B cell (primary cell): ENCODE measurements around the gene UGT1A4. TPM values are rescaled to one million over a fixed set of nuclear protein-coding genes. Genes with fewer than 3 reads are reported as not detected.

ENCODE experiments used
- ATAC-seq: fragments of 200-7000 bp; cut with Tn5 transposase; one replicate; pipeline ENCODE4 v1.10.0; 2021; ENCODE audit warnings: low read depth, mild to moderate bottlenecking, moderate number of reproducible peaks, moderate library complexity
- CTCF ChIA-PET: fragments of 350-600 bp; sonication (Branson Sonifier 250); formaldehyde crosslinking; loops from one replicate; lab custom pipeline; 2021; ENCODE audit warnings: antibody characterized with exemption, inconsistent platforms; lab: Charles Lee
- POLR2A ChIA-PET: fragments of 350-600 bp; sonication (Branson Sonifier 250); formaldehyde crosslinking; loops from one replicate; lab custom pipeline; 2021; ENCODE audit warnings: antibody characterized with exemption; lab: Charles Lee
- DNase-seq: peaks from one replicate; pipeline ENCODE4 v3.0.0; 2013
- H2AFZ ChIP-seq: 2 replicates; pipeline ENCODE4 v1.6.1; 2012; ENCODE audit warnings: mild to moderate bottlenecking, low read depth, low read length; ENCODE audit not compliant: insufficient read depth, poor library complexity, severe bottlenecking
- H3K27ac ChIP-seq, 2 donors: 1 replicate in 1 of 2; 2 replicates in 1 of 2; pipeline ENCODE4 v1.5.1; 2012 to 2013; ENCODE audit warnings: low read length in 2 of 2, mild to moderate bottlenecking in 2 of 2, moderate library complexity in 1 of 2
- H3K27me3 ChIP-seq, 4 experiments: fragments of 200-600 bp in 1 of 4; sonication (generic) in 1 of 4; replicated peaks in 1 of 4; 1 replicate in 2 of 4; 2 replicates in 2 of 4; pipeline versions ENCODE4 v1.6.1 to v1.7.0; 2013 to 2016; ENCODE audit warnings: low read length in 3 of 4, mild to moderate bottlenecking in 2 of 4, mixed read lengths in 1 of 4, moderate library complexity in 1 of 4; ENCODE audit not compliant: insufficient read depth in 4 of 4, control insufficient read depth in 3 of 4; ENCODE audit errors: control extremely low read depth in 1 of 4
- H3K36me3 ChIP-seq, 2 experiments: replicated peaks in 1 of 2; 1 replicate in 1 of 2; 2 replicates in 1 of 2; pipeline versions ENCODE4 v1.6.1 to v1.7.1; 2013; ENCODE audit warnings: low read length in 1 of 2; ENCODE audit not compliant: insufficient read depth in 2 of 2, control insufficient read depth in 1 of 2; ENCODE audit errors: control extremely low read depth in 1 of 2, extremely low read depth in 1 of 2
- H3K4me1 ChIP-seq, 2 donors: fragments of 200-600 bp in 1 of 2; sonication (generic) in 1 of 2; 1 replicate in 1 of 2; 2 replicates in 1 of 2; pipeline versions ENCODE4 v1.5.1 to v1.6.1; 2013 to 2017; ENCODE audit warnings: low read length in 2 of 2; ENCODE audit not compliant: control insufficient read depth in 2 of 2, insufficient read depth in 2 of 2
- H3K4me2 ChIP-seq: replicated peaks from 2 replicates; pipeline ENCODE3; 2012; ENCODE audit warnings: mild to moderate bottlenecking, low read depth, low read length; ENCODE audit not compliant: poor library complexity, severe bottlenecking
- H3K4me3 ChIP-seq, 5 experiments: fragments of 200-600 bp in 1 of 5; sonication (generic) in 1 of 5; 1 replicate in 3 of 5; 2 replicates in 2 of 5; pipeline versions ENCODE4 v1.5.1 to v1.7.0; 2011 to 2016; ENCODE audit warnings: low read length in 4 of 5, mild to moderate bottlenecking in 4 of 5, low read depth in 2 of 5, control low read depth in 1 of 5, moderate library complexity in 1 of 5; ENCODE audit not compliant: insufficient read depth in 1 of 5; ENCODE audit errors: control extremely low read depth in 1 of 5, extremely low read depth in 1 of 5
- H3K79me2 ChIP-seq: fragments of 200-600 bp; sonication (generic); one replicate; pipeline ENCODE4 v1.6.0; 2016; ENCODE audit warnings: low read length; ENCODE audit not compliant: control insufficient read depth, insufficient read depth
- H3K9ac ChIP-seq: fragments of 200-600 bp; sonication (generic); 2 replicates; pipeline ENCODE4 v1.6.1; 2017; ENCODE audit warnings: mild to moderate bottlenecking, low read length, moderate library complexity
- H3K9me3 ChIP-seq, 3 donors: one replicate each; pipeline versions ENCODE4 v1.6.1 to v1.7.1; 2013; ENCODE audit warnings: low read length in 2 of 3; ENCODE audit not compliant: control insufficient read depth in 2 of 3, insufficient read depth in 1 of 3; ENCODE audit errors: control extremely low read depth in 1 of 3
- H4K20me1 ChIP-seq: 2 replicates; pipeline ENCODE4 v1.6.0; 2012; ENCODE audit warnings: mild to moderate bottlenecking, low read length; ENCODE audit not compliant: insufficient read depth, control insufficient read depth, poor library complexity, severe bottlenecking
- H3K27ac Mint-ChIP-seq: one replicate; pipeline ENCODE4 v1.8.0; 2021; ENCODE audit warnings: mixed read lengths
- H3K27me3 Mint-ChIP-seq: one replicate; pipeline ENCODE4 v1.8.0; 2021; ENCODE audit warnings: mixed read lengths
- H3K4me1 Mint-ChIP-seq: one replicate; pipeline ENCODE4 v1.8.0; 2021; ENCODE audit warnings: mixed read lengths
- H3K4me3 Mint-ChIP-seq: one replicate; pipeline ENCODE4 v1.8.0; 2021; ENCODE audit warnings: mixed read lengths
- H3K9me3 Mint-ChIP-seq: one replicate; pipeline ENCODE4 v1.8.0; 2022; ENCODE audit warnings: mixed read lengths; ENCODE audit not compliant: insufficient read depth
- EZH2 ChIP-seq: IDR thresholded peaks from 2 replicates; pipeline ENCODE4 v1.6.1; 2012; ENCODE audit warnings: borderline replicate concordance, low read depth, mild to moderate bottlenecking, moderate library complexity, low read length; ENCODE audit not compliant: insufficient read depth, poor library complexity, severe bottlenecking
- WGBS: methylation state at CpG from one replicate; pipeline ENCODE4 v1.1.5; 2013; ENCODE audit warnings: missing lambda C conversion rate; ENCODE audit not compliant: insufficient coverage; 5-methylcytosine and 5-hydroxymethylcytosine counted together
- intact Hi-C: fragments of 100-400 bp; cut with micrococcal nuclease; formaldehyde crosslinking; loops from one replicate; pipeline ENCODE4 v1.10.0; 2022
- polyA plus RNA-seq: library from polyadenylated mRNA; depleted of rRNA; stranded (reverse); fragments of >200 nt; gene quantifications from 2 replicates; pipeline ENCODE4 v1.2.3, GENCODE V29; 2012
- total RNA-seq, 2 donors: library from RNA; stranded (reverse); fragments of 120-200 nt in 1 of 2; gene quantifications; 1 replicate in 1 of 2; 2 replicates in 1 of 2; pipeline versions ENCODE4 v1.2.3 to v1.2.4, GENCODE V29; 2013 to 2022
- TF ChIP-seq, protein P1 (sequence below): fragments of 200-600 bp; IDR thresholded peaks from one replicate; pipeline ENCODE4 v1.8.0; 2022; ENCODE audit warnings: antibody characterized with exemption, mild to moderate bottlenecking

The UGT1A4 gene
- total and polyA plus RNA-seq, 2 donors (not counting 1 experiment from before 2014, with no cell fraction given), result not detected

DNA sequence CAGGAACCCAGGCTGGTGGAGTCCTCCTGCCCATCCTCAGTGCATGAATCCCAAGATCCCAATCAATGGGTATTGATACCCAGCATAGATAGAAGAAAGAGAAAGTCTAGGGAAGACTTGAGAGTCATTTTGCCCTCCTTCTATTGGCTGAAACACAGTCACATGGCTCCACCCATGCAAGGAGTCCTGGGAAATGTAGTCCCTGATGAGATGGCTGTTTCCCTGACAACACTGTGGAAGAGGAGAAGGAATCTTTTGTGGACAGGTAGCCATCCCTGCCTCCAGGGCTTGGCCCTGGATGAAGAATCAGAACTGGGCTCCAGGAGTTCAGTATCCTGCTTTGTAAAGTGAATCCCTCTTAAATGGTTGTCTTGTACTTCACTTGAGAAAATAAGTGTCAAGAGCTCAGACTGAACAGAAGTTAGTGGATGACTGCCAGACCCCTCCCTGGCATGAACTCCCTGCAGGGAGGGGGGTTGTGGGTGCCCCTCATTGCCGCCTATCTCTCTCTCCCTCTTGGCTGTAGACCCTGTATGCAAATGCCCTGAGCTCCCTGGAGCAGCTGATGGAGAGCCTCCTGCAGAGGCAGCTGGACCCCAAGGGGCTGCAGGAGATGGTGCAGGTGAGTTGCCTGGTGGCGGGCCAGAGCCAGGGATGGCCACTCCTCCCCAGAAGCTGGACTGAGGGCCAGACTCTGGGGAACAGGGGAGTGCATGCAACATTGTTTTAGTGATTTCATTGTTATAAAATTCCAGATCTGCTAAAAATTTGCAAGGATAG is 95.7 kb downstream of the UGT1A4 start:
- POLR2A ChIA-PET, result no interaction called here

DNA sequence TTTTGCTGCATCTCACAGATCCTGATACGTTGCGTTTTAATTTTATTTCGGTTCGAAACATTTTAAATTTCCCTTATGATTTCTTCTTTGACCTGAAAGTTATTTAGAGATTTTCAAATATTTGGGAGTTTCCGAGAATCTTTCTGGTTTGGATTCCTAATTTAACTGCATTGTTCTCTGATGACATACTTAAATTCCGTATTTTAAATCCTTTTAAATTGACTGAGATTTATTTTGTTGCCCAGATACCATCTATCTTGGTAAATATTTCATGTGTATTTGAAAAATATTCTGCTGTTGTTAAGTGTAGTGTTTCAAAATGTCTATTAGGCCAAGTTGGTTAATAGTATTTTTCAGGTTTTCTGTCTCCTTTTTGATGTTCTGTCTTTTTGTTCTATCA is 97.3 kb downstream of the UGT1A4 start:
- no peak for TF ChIP-seq EZH2
- TF ChIP-seq, protein P1, sequence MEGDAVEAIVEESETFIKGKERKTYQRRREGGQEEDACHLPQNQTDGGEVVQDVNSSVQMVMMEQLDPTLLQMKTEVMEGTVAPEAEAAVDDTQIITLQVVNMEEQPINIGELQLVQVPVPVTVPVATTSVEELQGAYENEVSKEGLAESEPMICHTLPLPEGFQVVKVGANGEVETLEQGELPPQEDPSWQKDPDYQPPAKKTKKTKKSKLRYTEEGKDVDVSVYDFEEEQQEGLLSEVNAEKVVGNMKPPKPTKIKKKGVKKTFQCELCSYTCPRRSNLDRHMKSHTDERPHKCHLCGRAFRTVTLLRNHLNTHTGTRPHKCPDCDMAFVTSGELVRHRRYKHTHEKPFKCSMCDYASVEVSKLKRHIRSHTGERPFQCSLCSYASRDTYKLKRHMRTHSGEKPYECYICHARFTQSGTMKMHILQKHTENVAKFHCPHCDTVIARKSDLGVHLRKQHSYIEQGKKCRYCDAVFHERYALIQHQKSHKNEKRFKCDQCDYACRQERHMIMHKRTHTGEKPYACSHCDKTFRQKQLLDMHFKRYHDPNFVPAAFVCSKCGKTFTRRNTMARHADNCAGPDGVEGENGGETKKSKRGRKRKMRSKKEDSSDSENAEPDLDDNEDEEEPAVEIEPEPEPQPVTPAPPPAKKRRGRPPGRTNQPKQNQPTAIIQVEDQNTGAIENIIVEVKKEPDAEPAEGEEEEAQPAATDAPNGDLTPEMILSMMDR, result no peak
- H3K9ac ChIP-seq, result no peak overlapping the region
- ATAC-seq (no peak), DNase-seq (no peak)
- peaks cover 0 to 5% (median 0%) of the 10 kb centered on the region in 4 experiments for H3K27me3 ChIP-seq
- no CpG with 5 or more reads among the region's 6 CpGs for WGBS
- H3K4me3 Mint-ChIP-seq, result no peak overlapping the region
- no peaks in the 10 kb centered on the region for H4K20me1 ChIP-seq
- no peak overlapping the region for H3K27ac Mint-ChIP-seq
- POLR2A ChIA-PET, result no interaction called here
- peaks cover 18% of the 10 kb centered on the region for H3K27me3 Mint-ChIP-seq
- no peak overlapping the region for H2AFZ ChIP-seq
- intact Hi-C loops, result no loop called here
- peaks cover 0 to 6% (median 0%) of the 10 kb centered on the region in 3 donors for H3K9me3 ChIP-seq
- no peak overlapping the region for H3K4me2 ChIP-seq
- H3K27ac ChIP-seq, result no peak overlapping the region
- H3K4me1 ChIP-seq, result no peaks in the 10 kb centered on the region
- no peaks in the 10 kb centered on the region for H3K4me1 Mint-ChIP-seq
- no peak overlapping the region for H3K4me3 ChIP-seq
- CTCF ChIA-PET, result no interaction called here
- H3K36me3 ChIP-seq, result no peaks in the 10 kb centered on the region
- no peaks in the 10 kb centered on the region for H3K9me3 Mint-ChIP-seq
- H3K79me2 ChIP-seq, result no peaks in the 10 kb centered on the region

More for the DNA sequence above, 95.7 kb downstream of the UGT1A4 start:
- no peaks in the 10 kb centered on the region for H3K9me3 Mint-ChIP-seq
- Histone ChIP-seq H3K4me1 (no peaks in the 10 kb centered on the region), H4K20me1 (no peaks in the 10 kb centered on the region), H3K4me2 (no peak overlapping the region), H2AFZ (no peak overlapping the region), H3K79me2 (no peaks in the 10 kb centered on the region), H3K4me3 (no peak overlapping the region), H3K27ac (no peak overlapping the region), H3K36me3 (no peaks in the 10 kb centered on the region), H3K9me3 (peaks cover 0 to 6% (median 0%) of the 10 kb centered on the region in 3 donors), H3K9ac (no peak overlapping the region), H3K27me3 (peaks cover 0 to 6% (median 0%) of the 10 kb centered on the region in 4 experiments)
- DNase-seq (no peak), ATAC-seq (no peak)
- 93% methylated on average over 2 of the region's 2 CpGs for WGBS
- CTCF ChIA-PET, result no interaction called here
- TF ChIP-seq, protein P1, result no peak
- no peak for TF ChIP-seq EZH2
- H3K27me3 Mint-ChIP-seq, result peaks cover 28% of the 10 kb centered on the region
- no peak overlapping the region for H3K27ac Mint-ChIP-seq
- intact Hi-C loops, result no loop called here
- H3K4me3 Mint-ChIP-seq, result no peak overlapping the region
- no peaks in the 10 kb centered on the region for H3K4me1 Mint-ChIP-seq
